PC-3 (cell line): ENCODE measurements around the gene ZNF669.

Experiments
- CTCF ChIP-seq: fragments of 300-600 bp; sonication (generic); conservative IDR thresholded peaks from 2 replicates; pipeline ENCODE4 v1.5.1; 2017; ENCODE audit warnings: antibody characterized with exemption, low read depth, mild to moderate bottlenecking, low read length
- EZH2 ChIP-seq: fragments of 300-600 bp; sonication (generic); IDR thresholded peaks from one replicate; pipeline ENCODE4 v1.6.1; 2017; ENCODE audit warnings: antibody characterized with exemption, mild to moderate bottlenecking, low read length; ENCODE audit not compliant: unreplicated experiment

GRCh38 chr1:247119600-247120407, 15.6 kb upstream of the ZNF669 start:
- TF ChIP-seq EZH2 = no peak
- no peak for TF ChIP-seq CTCF
